Neural progenitor cell (in vitro differentiated cells): ENCODE measurements around the gene ST7.

Experiments used
- EZH2 ChIP-seq: fragments of 200-600 bp; sonication (generic); IDR thresholded peaks from 2 replicates; pipeline ENCODE4 v1.6.1; 2017; ENCODE audit warnings: antibody characterized with exemption, mild to moderate bottlenecking, moderate library complexity
- TF ChIP-seq, protein P1 (sequence below): fragments of 200-600 bp; sonication (generic); IDR thresholded peaks from 2 replicates; pipeline ENCODE4 v1.5.1; 2017; ENCODE audit warnings: antibody characterized with exemption, mild to moderate bottlenecking

DNA sequence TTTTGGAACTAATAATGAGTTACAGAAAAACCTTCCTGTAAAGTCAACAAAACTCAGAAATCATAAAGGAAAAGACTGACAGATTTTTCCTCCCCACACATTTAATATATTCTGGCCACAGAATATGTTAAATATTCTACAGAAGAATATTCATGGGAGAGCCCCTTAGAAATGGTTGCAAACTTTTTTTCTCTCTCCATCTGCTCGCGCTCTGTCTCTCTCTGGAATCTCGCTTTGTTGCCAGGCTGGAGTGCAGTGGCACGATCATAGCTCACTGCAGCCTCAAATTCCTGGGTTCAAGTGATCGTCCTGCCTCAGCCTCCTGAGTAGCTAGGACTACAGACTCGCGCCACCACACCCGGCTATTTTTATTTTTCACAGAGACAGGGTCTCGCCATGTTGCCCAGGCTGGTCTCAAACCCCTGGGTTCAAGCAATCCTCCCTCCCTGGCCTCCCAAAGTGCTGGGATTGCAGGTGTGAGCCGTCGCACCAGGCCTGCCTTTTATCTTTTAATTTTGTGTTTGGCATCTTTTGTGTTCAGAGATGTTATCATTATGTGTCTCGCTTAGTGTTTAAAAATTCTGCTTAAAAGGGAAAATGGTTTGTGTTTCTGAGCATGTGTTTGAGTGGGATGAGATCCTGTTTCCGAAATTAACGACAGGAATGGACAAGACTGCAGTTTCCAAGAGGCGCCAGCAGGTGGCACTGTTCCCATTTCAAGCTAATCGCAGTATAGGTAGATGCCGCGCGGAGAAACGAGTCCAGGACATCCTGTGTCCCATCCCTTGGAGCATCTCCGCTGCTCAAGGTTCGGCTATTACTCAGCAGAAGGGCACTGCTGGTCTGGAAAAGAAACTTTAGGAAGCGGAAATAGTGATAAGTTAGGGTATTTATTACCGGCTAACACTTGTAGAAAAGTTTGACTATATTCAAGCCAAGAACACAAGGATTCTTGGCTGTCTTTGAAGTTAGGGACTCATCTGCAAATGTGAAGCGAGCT lies 23.1 kb upstream of the ST7 start:
- TF ChIP-seq, protein P1, sequence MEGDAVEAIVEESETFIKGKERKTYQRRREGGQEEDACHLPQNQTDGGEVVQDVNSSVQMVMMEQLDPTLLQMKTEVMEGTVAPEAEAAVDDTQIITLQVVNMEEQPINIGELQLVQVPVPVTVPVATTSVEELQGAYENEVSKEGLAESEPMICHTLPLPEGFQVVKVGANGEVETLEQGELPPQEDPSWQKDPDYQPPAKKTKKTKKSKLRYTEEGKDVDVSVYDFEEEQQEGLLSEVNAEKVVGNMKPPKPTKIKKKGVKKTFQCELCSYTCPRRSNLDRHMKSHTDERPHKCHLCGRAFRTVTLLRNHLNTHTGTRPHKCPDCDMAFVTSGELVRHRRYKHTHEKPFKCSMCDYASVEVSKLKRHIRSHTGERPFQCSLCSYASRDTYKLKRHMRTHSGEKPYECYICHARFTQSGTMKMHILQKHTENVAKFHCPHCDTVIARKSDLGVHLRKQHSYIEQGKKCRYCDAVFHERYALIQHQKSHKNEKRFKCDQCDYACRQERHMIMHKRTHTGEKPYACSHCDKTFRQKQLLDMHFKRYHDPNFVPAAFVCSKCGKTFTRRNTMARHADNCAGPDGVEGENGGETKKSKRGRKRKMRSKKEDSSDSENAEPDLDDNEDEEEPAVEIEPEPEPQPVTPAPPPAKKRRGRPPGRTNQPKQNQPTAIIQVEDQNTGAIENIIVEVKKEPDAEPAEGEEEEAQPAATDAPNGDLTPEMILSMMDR = peak; percentile 94
- no peak for TF ChIP-seq EZH2
